GM19397 (cell line): ENCODE results near the gene EDN1.

Experiments
- ATAC-seq: cut with Tn5 transposase; IDR thresholded peaks from one replicate; pipeline ENCODE4 v1.9.1; 2021; ENCODE audit warnings: mild to moderate bottlenecking, moderate library complexity; ENCODE audit not compliant: unreplicated experiment

EDN1 gene

GRCh38 chr6:12289933-12290820, at the start of gene EDN1:
Gene EDN1 (plus strand): TSS chr6:12290361. CDS start chr6:12290630, 269 bp downstream.
- peak; percentile 77 for ATAC-seq

- no peak for ATAC-seq
Observed at GRCh38 chr6:12241493-12242175, 48.5 kb upstream of the EDN1 start.

- ATAC-seq, result no peak
Observed at GRCh38 chr6:12243169-12243568, 47.0 kb upstream of the EDN1 start.

GRCh38 chr6:12245360-12245759, 44.8 kb upstream of the EDN1 start:
- no peak for ATAC-seq

- no peak for ATAC-seq
Observed at GRCh38 chr6:12245763-12246718, 44.1 kb upstream of the EDN1 start.

- no peak for ATAC-seq
Observed at GRCh38 chr6:12246900-12247299, 43.3 kb upstream of the EDN1 start.

GRCh38 chr6:12249541-12250382, 40.4 kb upstream of the EDN1 start:
- no peak for ATAC-seq

GRCh38 chr6:12250383-12250770, 39.8 kb upstream of the EDN1 start:
- ATAC-seq, result no peak

GRCh38 chr6:12254210-12254609, 36.0 kb upstream of the EDN1 start:
- ATAC-seq, result no peak

- no peak for ATAC-seq
Observed at GRCh38 chr6:12258191-12258590, 32.0 kb upstream of the EDN1 start.

GRCh38 chr6:12258591-12259075, 31.5 kb upstream of the EDN1 start:
- ATAC-seq, result no peak

- no peak for ATAC-seq
Observed at GRCh38 chr6:12260458-12261093, 29.6 kb upstream of the EDN1 start.

- ATAC-seq, result no peak
Observed at GRCh38 chr6:12261502-12261901, 28.7 kb upstream of the EDN1 start.

GRCh38 chr6:12262236-12263061, 27.7 kb upstream of the EDN1 start:
- ATAC-seq, result no peak

- ATAC-seq, result no peak
Observed at GRCh38 chr6:12263403-12263802, 26.8 kb upstream of the EDN1 start.

GRCh38 chr6:12264671-12265070, 25.5 kb upstream of the EDN1 start:
- ATAC-seq, result no peak

GRCh38 chr6:12265296-12265695, 24.9 kb upstream of the EDN1 start:
- ATAC-seq, result no peak

GRCh38 chr6:12265791-12266190, 24.4 kb upstream of the EDN1 start:
- no peak for ATAC-seq

- no peak for ATAC-seq
Observed at GRCh38 chr6:12266571-12266970, 23.6 kb upstream of the EDN1 start.
